Omental fat pad (tissue), 4 donors: Measurements from ENCODE around the gene LETM1. TPM values are rescaled to one million over a fixed set of nuclear protein-coding genes. Genes with fewer than 3 reads are reported as not detected.

Experiments
- ATAC-seq: fragments of 150-250 bp; one replicate; pipeline ENCODE4 v1.9.1; 2016; ENCODE audit warnings: mild to moderate bottlenecking, moderate library complexity; ENCODE audit not compliant: low FRiP score
- DNase-seq: peaks from one replicate; pipeline ENCODE4 v3.0.0-alpha.2; 2019; ENCODE audit warnings: low spot score
- total RNA-seq, 4 donors: library from RNA; depleted of rRNA; stranded (reverse); fragments of >200 nt; gene quantifications; one replicate each; pipeline ENCODE4 v1.1.0, GENCODE V29; 2016
- TF ChIP-seq, protein P1 (sequence below), 3 donors: fragments of 450-650 bp; IDR thresholded peaks; one replicate each; pipeline ENCODE4 v1.5.1; 2016 to 2017; ENCODE audit warnings: antibody characterized with exemption in 3 of 3, mild to moderate bottlenecking in 3 of 3, moderate library complexity in 2 of 3

The LETM1 gene
- total RNA-seq, 4 donors from 2014 or later, result 42.2 to 104 (median 52.8) TPM

DNA sequence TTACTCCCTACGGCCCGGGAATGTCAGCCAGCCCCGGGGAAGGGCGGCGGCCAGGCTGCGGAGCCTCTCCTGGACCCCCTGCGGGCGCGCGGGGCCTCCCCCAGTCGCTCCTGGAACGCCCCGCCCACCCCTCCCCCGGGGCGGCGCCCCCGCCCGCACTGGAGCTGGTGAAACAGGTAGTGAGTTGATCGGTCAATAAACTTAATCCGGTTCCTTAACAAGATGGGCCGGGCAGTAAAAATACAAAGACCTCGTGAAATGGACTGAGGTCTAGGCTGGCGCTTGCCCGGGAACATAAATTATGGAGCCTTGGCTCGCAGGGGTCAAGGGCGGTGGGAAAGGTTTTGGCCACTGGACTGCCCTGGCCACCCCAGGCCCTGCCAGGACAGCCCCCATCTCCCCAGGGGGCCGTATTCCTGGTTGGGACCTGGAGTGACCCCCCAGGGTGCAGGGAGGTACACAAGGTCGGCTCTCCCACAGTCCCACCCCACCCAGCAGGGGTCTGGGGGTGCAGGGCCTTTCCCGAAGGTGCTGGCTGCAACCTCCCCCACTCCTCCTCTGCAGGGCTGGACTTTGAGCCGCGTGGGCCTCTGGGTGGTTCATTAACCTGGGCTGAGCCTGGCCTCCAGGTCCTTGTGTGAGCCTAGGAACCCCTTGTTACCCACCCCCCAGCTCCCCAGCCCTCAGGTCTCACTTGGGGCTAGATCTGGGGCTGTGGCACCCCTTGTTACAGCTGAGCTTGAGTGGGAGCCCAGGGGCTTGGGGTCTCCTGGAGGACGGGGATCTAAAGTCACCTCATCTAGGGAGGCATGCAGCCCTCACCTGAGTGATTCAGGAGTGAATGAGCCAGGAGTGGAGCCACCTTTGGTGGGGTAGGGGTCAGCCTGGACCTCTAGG, 60.4 kb downstream of the LETM1 start:
- TF ChIP-seq, protein P1, sequence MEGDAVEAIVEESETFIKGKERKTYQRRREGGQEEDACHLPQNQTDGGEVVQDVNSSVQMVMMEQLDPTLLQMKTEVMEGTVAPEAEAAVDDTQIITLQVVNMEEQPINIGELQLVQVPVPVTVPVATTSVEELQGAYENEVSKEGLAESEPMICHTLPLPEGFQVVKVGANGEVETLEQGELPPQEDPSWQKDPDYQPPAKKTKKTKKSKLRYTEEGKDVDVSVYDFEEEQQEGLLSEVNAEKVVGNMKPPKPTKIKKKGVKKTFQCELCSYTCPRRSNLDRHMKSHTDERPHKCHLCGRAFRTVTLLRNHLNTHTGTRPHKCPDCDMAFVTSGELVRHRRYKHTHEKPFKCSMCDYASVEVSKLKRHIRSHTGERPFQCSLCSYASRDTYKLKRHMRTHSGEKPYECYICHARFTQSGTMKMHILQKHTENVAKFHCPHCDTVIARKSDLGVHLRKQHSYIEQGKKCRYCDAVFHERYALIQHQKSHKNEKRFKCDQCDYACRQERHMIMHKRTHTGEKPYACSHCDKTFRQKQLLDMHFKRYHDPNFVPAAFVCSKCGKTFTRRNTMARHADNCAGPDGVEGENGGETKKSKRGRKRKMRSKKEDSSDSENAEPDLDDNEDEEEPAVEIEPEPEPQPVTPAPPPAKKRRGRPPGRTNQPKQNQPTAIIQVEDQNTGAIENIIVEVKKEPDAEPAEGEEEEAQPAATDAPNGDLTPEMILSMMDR (IDR thresholded peaks at IDR 0.05), result no peak
- no peak for ATAC-seq
- DNase-seq, result no peak

DNA sequence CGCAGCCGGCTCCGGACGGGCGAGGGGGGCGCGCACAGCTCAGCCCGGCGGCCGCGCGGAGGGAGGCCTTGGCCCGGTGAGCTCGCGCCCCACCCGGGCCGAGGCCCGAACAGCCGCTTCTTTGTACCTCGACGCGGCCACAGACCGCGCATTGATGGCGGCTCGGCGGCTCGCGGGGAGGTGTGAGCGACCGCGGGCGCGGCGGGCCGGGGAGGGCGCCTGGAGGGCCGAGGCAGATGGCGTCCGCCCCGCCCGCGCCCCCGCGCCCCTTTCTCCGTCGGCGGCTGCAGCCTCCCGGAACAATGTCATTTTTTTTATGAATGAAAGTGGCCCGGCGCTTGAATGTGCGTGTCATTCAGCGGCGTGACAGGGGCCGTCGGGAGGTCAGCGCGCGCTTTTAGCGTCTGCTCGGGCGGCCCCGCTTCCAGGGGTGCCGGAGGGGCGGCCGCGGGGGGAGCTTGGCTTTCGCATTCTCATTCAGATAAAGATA, 61.1 kb downstream of the LETM1 start:
- TF ChIP-seq, protein P1 (IDR thresholded peaks at IDR 0.05), result no peak
- ATAC-seq (no peak), DNase-seq (no peak)

DNA sequence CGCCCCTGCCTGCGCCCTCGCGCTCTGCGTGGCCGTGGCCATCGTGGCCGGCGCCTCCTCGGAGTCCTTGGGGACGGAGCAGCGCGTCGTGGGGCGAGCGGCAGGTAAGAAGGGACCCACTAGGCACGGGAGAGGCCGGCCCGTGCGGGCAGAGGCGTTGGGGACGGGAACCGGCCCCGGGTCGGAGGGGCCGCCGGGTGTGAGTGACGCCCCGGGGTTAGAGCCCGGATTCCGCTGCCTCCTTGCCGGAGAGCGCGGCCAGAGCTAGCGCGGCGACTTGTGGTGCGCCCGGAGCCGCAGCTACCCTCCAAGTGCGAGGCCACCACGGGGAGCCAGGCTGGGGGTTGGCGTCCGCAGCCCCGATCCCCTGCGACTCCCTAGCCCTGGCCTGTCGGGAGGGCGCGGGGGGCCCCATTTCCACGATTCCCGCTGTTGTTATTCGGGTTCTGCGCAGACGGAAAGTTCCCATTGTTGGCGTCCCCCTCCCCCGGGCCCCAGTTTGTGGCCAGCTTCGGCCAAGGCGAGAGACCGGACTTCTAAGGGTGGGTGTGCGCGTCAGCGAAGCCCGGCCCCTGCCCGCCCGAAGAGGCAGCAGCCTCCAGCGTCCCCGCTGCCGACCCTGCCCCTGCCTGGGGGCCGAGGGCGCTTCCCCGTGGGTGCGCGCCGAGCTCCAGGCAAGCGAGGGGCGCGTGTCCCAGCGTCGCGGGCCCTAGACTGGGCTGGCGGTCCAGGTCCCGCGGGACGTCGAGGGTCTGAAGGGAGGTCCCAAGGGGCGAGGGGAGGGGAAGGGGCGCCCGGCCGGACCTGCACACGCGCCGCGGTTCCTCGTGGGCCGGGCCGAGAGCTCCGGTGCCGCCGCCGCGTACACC, 61.8 kb downstream of the LETM1 start:
- DNase-seq (no peak), ATAC-seq (no peak)
- TF ChIP-seq, protein P1 (IDR thresholded peaks at IDR 0.05), result no peak

DNA sequence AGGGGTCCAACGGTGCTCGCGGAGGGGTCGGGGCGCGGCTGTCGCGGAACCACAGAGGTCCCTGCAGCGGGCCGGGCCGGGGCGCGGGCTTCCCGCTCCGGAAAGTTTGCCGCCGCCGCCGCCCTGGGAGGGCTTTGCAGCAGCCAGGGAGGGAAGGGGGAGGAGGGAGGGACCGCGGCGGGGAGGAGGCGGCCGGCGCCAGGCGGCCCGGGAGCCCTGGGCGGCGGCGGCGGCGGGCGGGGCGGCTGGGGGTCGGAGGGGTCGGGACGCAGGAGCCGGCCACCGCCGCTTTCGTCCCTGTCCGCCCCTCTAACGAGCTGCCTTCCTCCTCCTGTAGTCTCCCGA, 62.5 kb downstream of the LETM1 start:
- ATAC-seq, result peak; percentile 49
- no peak for DNase-seq
- TF ChIP-seq, protein P1 (IDR thresholded peaks at IDR 0.05), result no peak

DNA sequence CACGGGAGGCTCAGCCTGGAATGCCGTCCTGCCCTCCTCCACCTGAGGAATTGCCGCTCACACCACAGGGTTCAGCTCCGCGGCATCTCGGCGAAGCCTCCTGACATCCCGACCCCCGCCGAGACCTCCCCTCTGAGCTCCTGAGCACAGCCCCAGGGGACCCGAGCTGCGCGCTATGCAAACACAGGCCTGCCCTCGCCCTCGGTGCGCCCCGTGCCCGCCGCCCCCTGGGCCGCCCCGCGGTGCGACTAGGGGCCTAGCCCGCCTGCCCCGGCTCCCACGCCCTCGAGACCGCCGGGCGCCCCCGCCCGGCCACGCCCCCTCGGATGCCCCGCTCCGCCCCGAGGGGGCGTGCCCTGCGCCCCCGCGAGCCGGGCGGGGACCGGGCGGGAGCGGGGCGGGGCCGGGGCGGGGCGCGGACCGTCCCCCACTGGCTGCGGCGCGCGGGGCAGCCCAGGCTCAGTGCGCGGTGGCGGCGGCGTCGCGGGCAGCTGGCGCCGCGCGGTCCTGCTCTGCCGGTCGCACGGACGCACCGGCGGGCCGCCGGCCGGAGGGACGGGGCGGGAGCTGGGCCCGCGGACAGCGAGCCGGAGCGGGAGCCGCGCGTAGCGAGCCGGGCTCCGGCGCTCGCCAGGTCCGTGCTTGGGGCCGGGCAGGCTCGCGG, 63.0 kb downstream of the LETM1 start, which contains the start of gene FGFR3:
TSS of gene FGFR3 (plus strand) at position 462 of the 664 bp plus-strand sequence. CDS start 642 bp downstream, outside the sequence.
- TF ChIP-seq, protein P1 (IDR thresholded peaks at IDR 0.05), result no peak
- ATAC-seq, result peak; percentile 72

DNA sequence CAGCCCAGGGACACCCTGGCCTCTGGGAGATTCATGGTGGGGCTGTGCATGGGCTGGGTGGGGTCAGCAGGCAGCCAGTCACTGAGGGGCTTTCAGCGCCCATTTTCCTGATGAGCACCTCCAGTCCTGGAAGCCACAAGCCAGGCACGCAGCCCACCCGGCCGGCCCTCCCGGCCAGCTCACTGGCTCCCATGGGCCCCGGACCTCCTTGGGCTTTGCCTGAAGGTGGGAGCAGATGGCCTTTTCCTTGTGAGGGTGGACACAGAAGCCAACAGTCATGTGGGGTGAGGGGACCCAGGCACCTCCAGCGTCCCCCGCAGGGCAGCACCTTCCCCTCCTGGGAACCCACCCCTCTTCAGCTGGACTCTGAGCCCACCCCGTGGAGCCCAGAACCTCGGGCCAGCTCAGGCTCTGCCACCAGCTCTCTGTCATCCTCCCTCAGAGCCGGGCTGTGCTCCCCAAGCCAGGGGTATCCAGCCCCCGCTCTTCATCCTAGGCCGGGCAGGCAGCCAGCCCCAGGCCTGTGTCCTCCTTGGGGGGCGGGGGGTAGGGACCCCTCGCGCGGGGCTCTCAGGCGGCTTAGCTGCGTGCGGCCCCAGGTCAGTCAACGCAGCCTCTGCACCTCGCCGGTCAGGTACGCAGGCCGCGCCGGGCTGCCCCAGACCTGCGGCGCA, 63.7 kb downstream of the LETM1 start:
- TF ChIP-seq, protein P1 (IDR thresholded peaks at IDR 0.05), result no peak
- ATAC-seq (no peak), DNase-seq (no peak)

More for the DNA sequence above, 63.0 kb downstream of the LETM1 start, which contains the start of gene FGFR3:
- no peak for DNase-seq
